Activated CD8-positive, alpha-beta memory T cell treated with anti-CD3 and anti-CD28 coated beads, Interleukin-2, amount 50 U/mL, for 1 hour (primary cell): Measurements from ENCODE around the gene LENG8.
"Not testable (repeated sequence)": the region's sequence is repeated elsewhere in the genome, so short reads cannot be mapped to it uniquely, and the experiment has no call there.

Experiments used
- DNase-seq: peaks from one replicate; pipeline ENCODE4 v3.0.0-alpha.2; 2020; ENCODE audit errors: extremely low read depth

Gene LENG8

GRCh38 chr19:54460230-54461005 is 11.4 kb downstream of the LENG8 start:
- DNase-seq: no peak

GRCh38 chr19:54461210-54461609 is 12.2 kb downstream of the LENG8 start:
- DNase-seq: no peak

- no peak for DNase-seq
Observed at GRCh38 chr19:54461613-54462012, 12.6 kb downstream of the LENG8 start.

- no peak for DNase-seq
Observed at GRCh38 chr19:54462047-54462654, 13.2 kb downstream of the LENG8 start.

GRCh38 chr19:54462655-54463530 is 13.9 kb downstream of the LENG8 start:
- DNase-seq: no peak

GRCh38 chr19:54463531-54464043 is 14.6 kb downstream of the LENG8 start, which contains the start of gene LENG9:
Gene LENG9 (minus strand): TSS chr19:54463778. CDS start chr19:54463526, 252 bp downstream.
- DNase-seq: peak; percentile 78

- DNase-seq: peak; percentile 56
Observed at GRCh38 chr19:54464044-54464629, 15.1 kb downstream of the LENG8 start.

- DNase-seq: no peak
Observed at GRCh38 chr19:54464630-54465425, 15.8 kb downstream of the LENG8 start.

GRCh38 chr19:54465426-54466109 is 16.6 kb downstream of the LENG8 start:
- no peak for DNase-seq

GRCh38 chr19:54466110-54466480 is 17.1 kb downstream of the LENG8 start:
- DNase-seq: not testable (repeated sequence)

- DNase-seq: no peak
Observed at GRCh38 chr19:54469496-54469934, 20.5 kb downstream of the LENG8 start.

- no peak for DNase-seq
Observed at GRCh38 chr19:54470276-54470887, 21.4 kb downstream of the LENG8 start.

GRCh38 chr19:54470991-54471782 is 22.2 kb downstream of the LENG8 start:
- DNase-seq: no peak

GRCh38 chr19:54473071-54473891 is 24.3 kb downstream of the LENG8 start, which contains the start of gene CDC42EP5:
Gene CDC42EP5 (minus strand): TSS chr19:54473296. CDS start chr19:54465547, 7,749 bp downstream.
- DNase-seq: no peak

GRCh38 chr19:54473892-54474372 is 24.9 kb downstream of the LENG8 start:
- DNase-seq: no peak

- no peak for DNase-seq
Observed at GRCh38 chr19:54475706-54476105, 26.7 kb downstream of the LENG8 start.

GRCh38 chr19:54477650-54478049 is 28.7 kb downstream of the LENG8 start:
- DNase-seq: no peak
